Osteocyte (in vitro differentiated cells): ENCODE results near the gene TMEM144. TPM values are rescaled to one million over a fixed set of nuclear protein-coding genes. Genes with fewer than 3 reads are reported as not detected.
"Not testable (repeated sequence)": the region's sequence is repeated elsewhere in the genome, so short reads cannot be mapped to it uniquely, and the experiment has no call there.

Experiments
- DNase-seq: peaks from one replicate; pipeline ENCODE4 v3.0.0; 2021; ENCODE audit warnings: mixed read lengths; ENCODE audit not compliant: unreplicated experiment; ENCODE audit errors: extremely low spot score
- H3K27ac Mint-ChIP-seq: one replicate; pipeline ENCODE4 v1.8.0; 2021; ENCODE audit warnings: mild to moderate bottlenecking, mixed read lengths; ENCODE audit not compliant: unreplicated experiment
- H3K27me3 Mint-ChIP-seq: one replicate; pipeline ENCODE4 v1.8.0; 2021; ENCODE audit warnings: mixed read lengths; ENCODE audit not compliant: unreplicated experiment
- H3K36me3 Mint-ChIP-seq: one replicate; pipeline ENCODE4 v1.8.0; 2021; ENCODE audit warnings: mixed read lengths; ENCODE audit not compliant: unreplicated experiment
- H3K4me1 Mint-ChIP-seq: one replicate; pipeline ENCODE4 v1.8.0; 2021; ENCODE audit warnings: mixed read lengths; ENCODE audit not compliant: unreplicated experiment
- H3K4me3 Mint-ChIP-seq: one replicate; pipeline ENCODE4 v1.8.0; 2021; ENCODE audit warnings: mild to moderate bottlenecking, moderate library complexity, mixed read lengths; ENCODE audit not compliant: unreplicated experiment
- H3K9me3 Mint-ChIP-seq: one replicate; pipeline ENCODE4 v1.8.0; 2021; ENCODE audit warnings: mixed read lengths; ENCODE audit not compliant: unreplicated experiment
- CTCF ChIP-seq: fragments of 200-600 bp; sonication (generic); IDR thresholded peaks from 2 replicates; pipeline ENCODE4 v1.5.0; 2021; ENCODE audit warnings: antibody characterized with exemption, mild to moderate bottlenecking, moderate library complexity
- total RNA-seq: library from RNA; stranded (reverse); gene quantifications from 2 replicates; pipeline ENCODE4 v1.2.1, GENCODE V29; 2021

TMEM144 gene
- total RNA-seq, 1 donor from 2014 or later: 1.7 TPM

- H3K27ac Mint-ChIP-seq: no peak overlapping the region
- peaks cover 7% of the 10 kb centered on the region for H3K4me1 Mint-ChIP-seq
- no peaks in the 10 kb centered on the region for H3K27me3 Mint-ChIP-seq
- no peak overlapping the region for H3K4me3 Mint-ChIP-seq
- no peak for TF ChIP-seq CTCF
- no peaks in the 10 kb centered on the region for H3K36me3 Mint-ChIP-seq
- no peaks in the 10 kb centered on the region for H3K9me3 Mint-ChIP-seq
- DNase-seq: no peak
Measured at GRCh38 chr4:158261480-158261879, 51.2 kb downstream of the TMEM144 start.

- Mint-ChIP-seq H3K36me3 (no peaks in the 10 kb centered on the region), H3K4me1 (no peaks in the 10 kb centered on the region), H3K27me3 (no peaks in the 10 kb centered on the region), H3K27ac (no peak overlapping the region), H3K4me3 (no peak overlapping the region), H3K9me3 (no peaks in the 10 kb centered on the region)
- no peak for DNase-seq
- no peak for TF ChIP-seq CTCF
Measured at GRCh38 chr4:158268553-158268952, 58.3 kb downstream of the TMEM144 start.

GRCh38 chr4:158274636-158275035 is 64.3 kb downstream of the TMEM144 start:
- H3K36me3 Mint-ChIP-seq: no peaks in the 10 kb centered on the region
- H3K4me1 Mint-ChIP-seq: peaks cover 3% of the 10 kb centered on the region
- no peaks in the 10 kb centered on the region for H3K27me3 Mint-ChIP-seq
- H3K27ac Mint-ChIP-seq: no peak overlapping the region
- TF ChIP-seq CTCF: no peak
- H3K4me3 Mint-ChIP-seq: no peak overlapping the region
- H3K9me3 Mint-ChIP-seq: no peaks in the 10 kb centered on the region
- no peak for DNase-seq

GRCh38 chr4:158277558-158277957 is 67.3 kb downstream of the TMEM144 start:
- Mint-ChIP-seq H3K4me1 (peaks cover 9% of the 10 kb centered on the region), H3K27ac (no peak overlapping the region), H3K36me3 (no peaks in the 10 kb centered on the region), H3K9me3 (no peaks in the 10 kb centered on the region), H3K4me3 (no peak overlapping the region), H3K27me3 (no peaks in the 10 kb centered on the region)
- no peak for DNase-seq
- no peak for TF ChIP-seq CTCF

- not testable (repeated sequence) for H3K4me3 Mint-ChIP-seq, H3K4me1 Mint-ChIP-seq, H3K27me3 Mint-ChIP-seq
Measured at GRCh38 chr4:158279052-158279451, 68.8 kb downstream of the TMEM144 start.

GRCh38 chr4:158280856-158281255 is 70.6 kb downstream of the TMEM144 start:
- no peak for DNase-seq
- no peak for TF ChIP-seq CTCF
- Mint-ChIP-seq H3K27me3 (no peaks in the 10 kb centered on the region), H3K4me3 (no peak overlapping the region), H3K36me3 (no peaks in the 10 kb centered on the region), H3K27ac (no peak overlapping the region), H3K4me1 (peaks cover 9% of the 10 kb centered on the region), H3K9me3 (no peaks in the 10 kb centered on the region)

More at GRCh38 chr4:158279052-158279451, 68.8 kb downstream of the TMEM144 start:
- H3K36me3 Mint-ChIP-seq, H3K9me3 Mint-ChIP-seq, H3K27ac Mint-ChIP-seq, DNase-seq: not testable (repeated sequence)
